NB4 (cell line): ENCODE data around the gene ST6GAL2.

Source experiments
- DNase-seq: peaks from one replicate; pipeline ENCODE4 v3.0.0; 2010; ENCODE audit warnings: low read depth
- H3K4me3 ChIP-seq: one replicate; pipeline ENCODE4 v1.5.1; 2011; ENCODE audit warnings: mild to moderate bottlenecking, low read depth, low read length, moderate library complexity
- MYC ChIP-seq: IDR thresholded peaks from 2 replicates; pipeline ENCODE4 v1.6.1; 2011; ENCODE audit warnings: low read depth, low read length
- POLR2A ChIP-seq: IDR thresholded peaks from 2 replicates; pipeline ENCODE4 v1.6.1; 2011; ENCODE audit warnings: mild to moderate bottlenecking; ENCODE audit not compliant: insufficient read length; ENCODE audit errors: extremely low read depth
- TF ChIP-seq, protein P1 (sequence below): IDR thresholded peaks from one replicate; pipeline ENCODE4 v1.5.1; 2012; ENCODE audit warnings: low read depth, low read length
- TF ChIP-seq, protein P2 (sequence below): IDR thresholded peaks from 2 replicates; pipeline ENCODE4 v1.6.1; 2011; ENCODE audit warnings: low read depth, low read length

ST6GAL2 gene

DNA sequence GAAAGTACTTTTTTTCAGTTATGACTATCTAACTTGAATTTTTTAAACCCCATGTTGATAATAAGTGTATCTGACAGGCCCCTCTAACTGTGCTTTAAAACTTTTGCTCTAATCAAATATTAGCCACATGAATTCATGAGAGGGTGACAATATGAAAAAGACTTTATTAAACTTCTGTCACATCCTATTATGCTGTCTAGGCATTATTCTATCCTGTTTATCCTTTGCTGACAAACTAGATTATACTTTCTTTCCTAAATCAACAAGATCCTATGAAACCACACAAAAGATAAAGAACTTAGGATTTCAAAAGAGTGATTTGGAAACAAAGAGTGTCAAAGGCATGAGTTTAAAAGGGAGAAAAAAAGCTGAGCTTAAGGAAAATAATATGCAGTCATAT is 57.8 kb downstream of the ST6GAL2 start:
- H3K4me3 ChIP-seq = no peak overlapping the region
- TF ChIP-seq, protein P1, sequence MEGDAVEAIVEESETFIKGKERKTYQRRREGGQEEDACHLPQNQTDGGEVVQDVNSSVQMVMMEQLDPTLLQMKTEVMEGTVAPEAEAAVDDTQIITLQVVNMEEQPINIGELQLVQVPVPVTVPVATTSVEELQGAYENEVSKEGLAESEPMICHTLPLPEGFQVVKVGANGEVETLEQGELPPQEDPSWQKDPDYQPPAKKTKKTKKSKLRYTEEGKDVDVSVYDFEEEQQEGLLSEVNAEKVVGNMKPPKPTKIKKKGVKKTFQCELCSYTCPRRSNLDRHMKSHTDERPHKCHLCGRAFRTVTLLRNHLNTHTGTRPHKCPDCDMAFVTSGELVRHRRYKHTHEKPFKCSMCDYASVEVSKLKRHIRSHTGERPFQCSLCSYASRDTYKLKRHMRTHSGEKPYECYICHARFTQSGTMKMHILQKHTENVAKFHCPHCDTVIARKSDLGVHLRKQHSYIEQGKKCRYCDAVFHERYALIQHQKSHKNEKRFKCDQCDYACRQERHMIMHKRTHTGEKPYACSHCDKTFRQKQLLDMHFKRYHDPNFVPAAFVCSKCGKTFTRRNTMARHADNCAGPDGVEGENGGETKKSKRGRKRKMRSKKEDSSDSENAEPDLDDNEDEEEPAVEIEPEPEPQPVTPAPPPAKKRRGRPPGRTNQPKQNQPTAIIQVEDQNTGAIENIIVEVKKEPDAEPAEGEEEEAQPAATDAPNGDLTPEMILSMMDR = no peak
- TF ChIP-seq POLR2A = no peak
- TF ChIP-seq MYC = no peak
- TF ChIP-seq, protein P2, sequence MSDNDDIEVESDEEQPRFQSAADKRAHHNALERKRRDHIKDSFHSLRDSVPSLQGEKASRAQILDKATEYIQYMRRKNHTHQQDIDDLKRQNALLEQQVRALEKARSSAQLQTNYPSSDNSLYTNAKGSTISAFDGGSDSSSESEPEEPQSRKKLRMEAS = no peak
- DNase-seq = no peak

DNA sequence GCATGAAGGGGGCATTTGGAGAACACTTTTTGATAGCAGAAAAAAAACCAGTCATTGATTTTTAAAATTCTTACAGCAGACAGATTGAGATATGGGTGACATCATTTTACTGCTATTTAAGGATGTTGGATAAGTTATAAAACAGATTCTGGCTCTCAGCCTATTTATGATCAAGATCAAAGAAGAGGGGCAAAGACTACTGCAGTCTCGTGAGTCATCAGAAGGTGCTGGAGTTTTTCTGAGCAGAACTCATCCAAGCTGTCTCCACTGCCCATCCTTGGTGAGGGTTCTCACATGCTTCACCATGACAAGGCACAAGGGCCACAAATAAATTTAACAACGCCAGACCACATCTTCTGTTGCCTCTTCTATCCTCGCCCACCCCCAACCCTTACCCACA is 58.8 kb downstream of the ST6GAL2 start:
- no peak for DNase-seq
- H3K4me3 ChIP-seq = no peak overlapping the region
- TF ChIP-seq POLR2A = no peak
- TF ChIP-seq, protein P1 = no peak
- TF ChIP-seq MYC = no peak
- TF ChIP-seq, protein P2 = no peak

DNA sequence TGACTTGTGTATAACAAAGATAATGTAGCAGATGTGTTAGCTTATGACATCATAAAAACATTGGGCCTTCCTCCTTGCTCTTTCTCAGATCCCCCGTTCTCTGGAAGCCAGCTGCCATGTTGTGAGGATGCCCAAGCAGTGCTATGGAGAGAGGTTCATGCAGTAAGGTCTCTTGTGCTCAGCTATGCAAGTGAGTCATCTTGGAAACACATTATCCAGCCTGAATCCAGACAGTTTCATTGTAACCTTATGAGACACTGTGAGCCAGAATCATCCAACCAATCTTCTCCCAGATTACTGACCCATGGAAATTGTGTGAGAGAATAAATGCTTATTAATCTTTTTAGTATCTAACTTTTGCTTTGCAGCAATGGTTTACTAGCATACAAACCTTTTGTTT is 60.8 kb downstream of the ST6GAL2 start:
- no peak overlapping the region for H3K4me3 ChIP-seq
- no peak for TF ChIP-seq MYC
- TF ChIP-seq POLR2A = no peak
- DNase-seq = no peak

DNA sequence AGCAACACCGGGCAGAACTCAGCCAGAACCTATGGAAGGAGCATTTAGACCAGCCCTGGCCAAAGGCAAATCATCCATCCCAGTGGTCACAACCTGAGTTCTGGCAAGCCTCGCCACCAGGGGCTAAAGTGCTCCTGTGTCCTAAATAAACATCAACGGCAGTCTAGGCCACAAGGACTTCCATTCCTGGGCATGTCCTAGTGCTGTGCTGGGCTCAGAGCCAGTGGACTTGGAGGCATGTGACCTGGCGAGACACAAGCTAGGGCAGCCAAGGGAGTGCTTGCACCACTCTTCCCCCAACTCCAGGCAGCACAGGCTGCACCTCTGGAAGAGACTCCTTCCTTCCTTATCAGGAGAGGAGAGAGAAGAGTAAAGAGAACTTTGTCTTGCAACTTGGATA is 69.0 kb downstream of the ST6GAL2 start:
- no peak overlapping the region for H3K4me3 ChIP-seq
- DNase-seq = no peak
- TF ChIP-seq, protein P2 = no peak

DNA sequence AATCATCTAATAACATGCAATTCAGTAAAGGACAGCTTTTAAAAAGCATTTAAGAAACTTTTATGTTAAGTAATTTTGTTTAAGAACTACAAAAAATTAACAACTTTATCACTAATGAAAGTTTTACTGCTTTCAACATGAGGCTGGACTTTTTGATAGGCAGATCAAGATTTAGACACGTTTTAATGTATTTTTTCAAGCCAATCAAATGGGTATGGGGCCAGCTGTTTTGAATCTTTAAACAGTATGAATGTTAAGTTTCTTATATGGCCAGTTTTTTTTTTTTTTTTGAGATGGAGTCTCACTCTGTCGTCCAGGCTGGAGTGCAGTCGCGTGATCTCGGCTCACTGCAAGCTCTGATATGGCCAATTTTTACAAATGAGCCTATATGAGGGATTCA is 73.1 kb downstream of the ST6GAL2 start:
- no peak for DNase-seq
- H3K4me3 ChIP-seq = no peak overlapping the region
- no peak for TF ChIP-seq MYC
- no peak for TF ChIP-seq POLR2A
- TF ChIP-seq, protein P1 = no peak
- TF ChIP-seq, protein P2 = no peak

DNA sequence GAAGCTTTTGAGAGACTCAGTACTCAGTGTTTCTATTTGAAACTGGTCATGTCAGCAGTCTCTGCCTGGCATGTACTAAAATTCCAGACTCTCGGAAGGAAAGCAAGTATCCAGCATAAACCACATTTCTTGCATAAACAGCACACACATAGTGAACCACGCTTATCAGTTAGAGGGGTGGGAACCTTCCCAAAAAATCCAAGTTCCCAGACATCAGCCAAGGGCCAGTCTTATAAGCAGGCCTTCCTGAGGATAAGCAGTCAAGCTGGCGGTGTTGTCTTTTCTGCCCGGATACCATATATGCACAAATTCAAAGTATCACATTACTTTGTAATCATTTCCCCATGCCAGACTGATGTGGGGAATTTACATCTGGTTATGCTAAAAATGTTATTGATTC is 73.6 kb downstream of the ST6GAL2 start:
- TF ChIP-seq, protein P1 = no peak
- TF ChIP-seq POLR2A (no peak), MYC (no peak)
- TF ChIP-seq, protein P2 = no peak

DNA sequence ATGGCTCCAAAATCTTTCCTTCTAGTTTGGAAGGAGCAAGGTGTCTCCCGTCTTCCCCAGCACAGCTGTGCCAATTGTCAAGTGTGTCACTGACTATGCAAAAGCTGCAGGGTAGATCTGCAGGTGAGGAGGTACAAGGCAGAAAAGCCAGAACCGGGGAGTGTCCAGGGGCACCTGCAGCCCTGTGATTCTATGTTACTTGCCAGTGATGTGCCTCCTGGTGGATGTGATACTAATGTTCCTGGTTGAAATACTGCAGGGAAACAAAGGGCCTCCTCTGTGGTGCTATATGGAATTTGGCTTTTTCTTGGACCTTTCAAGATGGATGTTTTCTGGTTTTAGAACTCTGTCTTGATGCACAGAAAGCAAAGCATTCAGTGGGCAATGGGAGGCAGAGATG is 80.3 kb downstream of the ST6GAL2 start:
- H3K4me3 ChIP-seq = no peak overlapping the region
- DNase-seq = no peak
- TF ChIP-seq, protein P1 = no peak
- TF ChIP-seq, protein P2 = no peak
- TF ChIP-seq POLR2A = no peak
- TF ChIP-seq MYC = no peak

More for the DNA sequence above, 73.6 kb downstream of the ST6GAL2 start:
- no peak for DNase-seq
- no peak overlapping the region for H3K4me3 ChIP-seq
